ENCODE measurements around the gene TGIF2. TPM values are rescaled to one million over a fixed set of nuclear protein-coding genes. Genes with fewer than 3 reads are reported as not detected.

The TGIF2 gene
- total RNA-seq, 1 donor from 2014 or later, result 43.8 TPM

- Mint-ChIP-seq H3K27ac (no peak overlapping the region), H3K4me1 (peaks cover 6% of the 10 kb centered on the region), H3K9me3 (no peaks in the 10 kb centered on the region), H3K4me3 (peak overlapping the region; percentile 35), H3K36me3 (ENCODE audit: low read depth) (no peaks in the 10 kb centered on the region), H3K27me3 (no peaks in the 10 kb centered on the region)
- intact Hi-C loops (cut with micrococcal nuclease), result no loop called here
- ChIA-PET CTCF (no interaction called here), POLR2A (no interaction called here)
- DNase-seq (no peak), ATAC-seq (ENCODE audit: low read depth) (peak; percentile 30)
- no peak for TF ChIP-seq CTCF (IDR thresholded peaks at IDR 0.05)
Measured at GRCh38 chr20:36540551-36541211, 32.7 kb upstream of the TGIF2 start.

- Mint-ChIP-seq H3K36me3 (ENCODE audit: low read depth) (no peaks in the 10 kb centered on the region), H3K4me3 (peak within 1 kb of the TSS; percentile 66), H3K9me3 (no peaks in the 10 kb centered on the region), H3K27me3 (no peaks in the 10 kb centered on the region), H3K27ac (no peak within 1 kb of the TSS), H3K4me1 (peaks cover 6% of the 10 kb centered on the region)
- DNase-seq, result peak; percentile 46
- ATAC-seq (ENCODE audit: low read depth), result peak; percentile 80
- intact Hi-C loops (cut with micrococcal nuclease), result no loop called here
- TF ChIP-seq CTCF (IDR thresholded peaks at IDR 0.05), result no peak
- ChIA-PET CTCF (interaction anchor here (0.6 kb wide), 1 partner anchor 62 kb away, joined by 3 read pairs; no protein-coding TSS in a partner anchor), POLR2A (interaction anchor here (1.5 kb wide), 1 partner anchor 64 kb away, joined by 4 read pairs; the partner anchor contains the start of gene RAB5IF)
Measured at GRCh38 chr20:36541227-36541767, 32.1 kb upstream of the TGIF2 start, which contains the start of gene MYL9. Gene MYL9, plus strand, starts transcription at chr20:36541519. Its CDS starts 3,366 bp downstream, at chr20:36544885.

- Mint-ChIP-seq H3K36me3 (ENCODE audit: low read depth) (no peaks in the 10 kb centered on the region), H3K27me3 (no peaks in the 10 kb centered on the region), H3K4me3 (peak overlapping the region; percentile 66), H3K9me3 (no peaks in the 10 kb centered on the region), H3K4me1 (peaks cover 6% of the 10 kb centered on the region), H3K27ac (no peak overlapping the region)
- ATAC-seq (ENCODE audit: low read depth) (no peak), DNase-seq (no peak)
- POLR2A ChIA-PET, result interaction anchor here (1.5 kb wide), 1 partner anchor 63 kb away, joined by 4 read pairs; the partner anchor contains the start of gene RAB5IF
- no peak for TF ChIP-seq CTCF (IDR thresholded peaks at IDR 0.05)
- intact Hi-C loops (cut with micrococcal nuclease), result no loop called here
- CTCF ChIA-PET, result interaction anchor here (0.6 kb wide), 1 partner anchor 62 kb away, joined by 3 read pairs; no protein-coding TSS in a partner anchor
Measured at GRCh38 chr20:36541768-36542488, 31.5 kb upstream of the TGIF2 start.

GRCh38 chr20:36542516-36543183 lies 30.7 kb upstream of the TGIF2 start:
- H3K27ac Mint-ChIP-seq, result no peak overlapping the region

More at GRCh38 chr20:36542516-36543183, 30.7 kb upstream of the TGIF2 start:
- Mint-ChIP-seq H3K9me3 (no peaks in the 10 kb centered on the region), H3K4me1 (peaks cover 6% of the 10 kb centered on the region), H3K4me3 (no peak overlapping the region), H3K27me3 (no peaks in the 10 kb centered on the region), H3K36me3 (ENCODE audit: low read depth) (no peaks in the 10 kb centered on the region)
- no peak for TF ChIP-seq CTCF (IDR thresholded peaks at IDR 0.05)
- DNase-seq (no peak), ATAC-seq (ENCODE audit: low read depth) (no peak)
- intact Hi-C loops (cut with micrococcal nuclease), result no loop called here
- POLR2A ChIA-PET, result interaction anchor here (1.5 kb wide), 1 partner anchor 62 kb away, joined by 4 read pairs; the partner anchor contains the start of gene RAB5IF
- CTCF ChIA-PET, result no interaction called here

All from activated B cell treated with CpG ODN at 0.5 μM for 24 hours (primary cell).